Activated T-helper 9 cell treated with anti-CD3 and anti-CD28 coated beads, Interleukin-2, amount 50 U/mL, for 16 hours (primary cell): Measurements from ENCODE around the gene SCCPDH.

Experiments used
- DNase-seq: peaks from one replicate; pipeline ENCODE4 v3.0.0-alpha.2; 2020; ENCODE audit warnings: low read depth

Gene SCCPDH

DNA sequence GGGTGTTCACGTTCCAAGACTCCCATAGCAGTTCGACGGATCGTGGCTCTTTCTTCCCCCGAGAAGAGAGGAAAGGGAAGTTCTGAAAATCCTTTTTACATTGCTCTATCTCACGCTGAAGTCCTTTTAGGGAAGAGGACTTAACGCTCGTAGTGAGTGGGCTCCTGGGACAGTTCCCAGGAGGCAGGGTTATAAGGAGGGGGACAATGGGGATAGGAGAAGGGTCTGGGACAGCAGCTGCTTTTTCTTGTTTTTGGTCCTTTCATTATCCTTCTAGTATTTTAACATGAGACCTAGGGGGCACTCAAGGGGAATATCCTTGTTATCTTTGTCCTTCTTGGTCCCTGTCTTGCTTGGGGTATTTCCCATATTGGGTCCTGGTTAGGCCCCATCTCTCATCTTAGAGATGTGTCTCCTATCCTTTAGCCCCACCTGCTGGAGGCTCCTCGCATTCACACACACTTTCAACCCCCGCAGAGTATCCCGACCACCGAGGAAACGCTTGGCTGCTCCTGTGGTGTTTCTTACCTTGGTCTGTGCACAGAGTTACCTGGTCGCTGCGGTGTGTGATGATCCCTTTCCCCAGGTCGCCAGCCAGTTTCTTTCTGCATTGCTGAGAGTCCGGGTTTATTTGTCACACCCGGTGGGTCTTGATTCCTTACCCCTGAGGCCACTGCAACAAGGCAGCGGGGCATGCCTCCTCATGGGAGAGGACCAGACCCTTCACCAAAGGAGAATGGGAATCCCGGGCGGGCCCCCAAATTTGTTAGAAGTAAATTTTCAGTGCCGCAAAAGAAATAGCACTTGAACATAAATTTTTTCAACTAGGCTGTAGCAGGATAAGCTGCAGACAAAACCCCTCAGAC is 29.7 kb downstream of the SCCPDH start:
- peak; percentile 17 for DNase-seq

DNA sequence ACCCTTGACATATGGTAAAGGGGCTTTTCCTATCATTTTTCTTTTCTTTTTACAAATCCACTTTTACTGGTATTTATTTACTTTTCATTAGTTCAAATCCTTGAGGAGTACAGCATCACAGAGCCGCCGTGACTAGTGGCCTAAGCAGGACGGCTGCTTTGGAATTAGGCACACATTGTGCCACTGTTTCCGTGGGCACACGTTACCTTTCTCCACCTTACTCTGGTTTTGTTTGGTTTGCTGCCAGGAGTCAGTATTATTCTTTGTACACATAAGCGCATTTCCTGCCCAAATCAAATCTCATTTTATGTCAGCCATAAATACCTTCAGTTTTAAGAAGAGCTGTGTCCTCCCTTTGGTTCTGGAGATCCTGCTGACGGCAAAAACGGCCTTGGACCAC is 31.2 kb downstream of the SCCPDH start:
- DNase-seq, result no peak

DNA sequence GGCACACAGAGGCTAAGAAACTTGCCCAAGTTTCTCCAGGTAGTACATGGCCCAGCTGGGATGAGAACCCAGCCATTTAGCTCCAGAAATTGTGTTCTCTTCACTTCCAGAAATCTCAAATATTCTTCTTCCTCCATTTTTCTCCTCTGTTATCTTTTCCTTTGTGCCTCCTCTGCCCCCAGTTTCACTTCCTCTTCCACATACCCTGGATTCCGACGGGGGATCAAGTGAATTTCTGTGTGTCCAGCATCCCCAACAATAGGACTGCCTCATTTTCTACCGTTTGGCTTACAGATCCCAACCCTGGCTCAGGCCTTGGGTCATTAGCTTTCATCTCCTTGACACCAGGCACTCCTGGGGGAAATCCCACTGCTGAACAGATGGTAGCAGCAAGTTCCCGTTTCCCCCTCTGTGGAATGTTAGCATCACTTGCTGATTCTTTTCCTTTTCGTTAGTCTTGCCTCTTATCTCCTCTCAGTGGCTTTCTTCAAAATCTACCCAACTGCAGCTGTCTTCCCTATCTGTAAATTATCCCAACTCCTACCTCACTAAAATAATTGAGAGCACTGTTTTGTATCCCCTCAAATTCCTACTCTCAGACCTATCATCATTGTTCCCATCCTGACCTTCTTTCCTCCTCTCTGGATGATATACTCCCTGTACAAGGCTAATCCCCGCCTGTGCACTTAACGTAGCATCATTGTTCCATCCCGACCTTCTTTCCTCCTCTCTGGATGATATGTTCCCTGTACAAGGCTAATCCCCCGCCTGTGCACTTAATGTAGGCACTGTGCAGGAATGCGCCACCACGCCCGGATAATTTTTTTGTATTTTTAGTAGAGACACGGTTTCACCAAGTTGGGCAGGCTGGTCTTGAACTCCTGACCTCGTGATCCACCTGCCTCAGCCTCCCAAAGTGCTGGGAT is 36.5 kb downstream of the SCCPDH start:
- no peak for DNase-seq

DNA sequence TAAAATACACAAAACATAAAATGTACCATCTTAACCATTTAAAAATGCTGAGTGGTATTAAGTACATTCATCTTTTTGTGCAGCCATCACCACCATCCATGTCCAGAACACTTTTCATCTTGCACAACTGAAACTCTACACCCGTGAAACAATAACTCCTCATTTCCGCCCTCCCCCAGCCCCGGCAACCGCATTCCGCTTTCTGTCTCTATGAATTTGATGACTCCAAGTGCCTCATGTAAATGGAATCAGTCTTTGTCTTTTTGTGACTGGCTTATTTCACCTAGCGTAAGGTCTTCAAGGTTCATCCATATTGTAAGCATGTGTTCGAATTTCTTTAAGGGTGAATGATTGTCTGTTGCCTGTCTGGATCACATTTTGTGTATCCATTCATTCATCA is 37.2 kb downstream of the SCCPDH start:
- no peak for DNase-seq

DNA sequence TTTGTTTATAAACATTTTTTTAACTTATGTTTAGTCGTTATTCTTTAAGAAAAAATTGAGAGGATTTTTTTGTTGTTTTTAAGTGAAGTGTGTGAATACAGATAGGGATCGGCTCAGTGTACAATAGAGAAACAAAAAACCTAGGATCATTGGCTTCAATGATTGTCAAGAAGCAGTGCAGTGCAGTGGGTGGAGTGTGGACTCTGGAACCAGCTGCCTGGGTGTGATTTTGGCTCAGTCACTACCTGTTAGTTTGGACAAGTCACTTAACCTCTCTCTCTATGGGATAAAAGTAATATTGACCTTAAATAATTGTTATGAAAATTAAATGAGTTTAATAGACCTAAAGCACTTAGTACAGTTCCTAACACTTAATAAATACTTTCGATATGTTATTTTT is 41.3 kb downstream of the SCCPDH start:
- DNase-seq, result no peak

DNA sequence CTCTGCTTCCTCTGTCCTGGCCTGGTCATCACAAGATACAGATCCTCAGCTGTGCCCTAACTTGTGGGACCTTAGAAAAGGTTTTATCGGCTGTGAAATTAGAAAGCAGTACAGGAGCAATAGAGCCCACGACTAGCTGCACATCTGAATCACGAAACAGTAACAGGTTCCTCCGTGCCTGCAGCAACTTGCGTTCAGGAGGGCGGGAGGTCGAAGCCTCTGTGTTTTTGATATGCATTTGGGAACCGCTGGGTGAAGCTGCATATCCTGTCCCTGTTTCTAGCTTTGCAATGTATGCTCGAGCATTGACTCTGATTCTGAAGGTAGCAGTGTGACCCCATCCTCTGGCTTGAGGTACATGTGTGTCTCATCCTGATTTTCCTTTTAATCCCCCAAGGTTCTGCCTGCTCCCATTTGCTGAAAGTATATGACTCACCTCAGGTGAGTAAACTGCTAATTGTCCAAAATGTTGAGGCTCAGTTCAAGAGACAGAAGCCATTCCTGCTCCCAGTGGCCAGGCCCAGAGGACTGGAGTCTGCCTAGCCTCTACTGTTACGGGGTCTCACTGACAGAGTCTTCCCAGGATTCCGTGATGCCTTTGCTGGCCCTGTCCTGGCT is 44.3 kb downstream of the SCCPDH start:
- DNase-seq, result no peak

DNA sequence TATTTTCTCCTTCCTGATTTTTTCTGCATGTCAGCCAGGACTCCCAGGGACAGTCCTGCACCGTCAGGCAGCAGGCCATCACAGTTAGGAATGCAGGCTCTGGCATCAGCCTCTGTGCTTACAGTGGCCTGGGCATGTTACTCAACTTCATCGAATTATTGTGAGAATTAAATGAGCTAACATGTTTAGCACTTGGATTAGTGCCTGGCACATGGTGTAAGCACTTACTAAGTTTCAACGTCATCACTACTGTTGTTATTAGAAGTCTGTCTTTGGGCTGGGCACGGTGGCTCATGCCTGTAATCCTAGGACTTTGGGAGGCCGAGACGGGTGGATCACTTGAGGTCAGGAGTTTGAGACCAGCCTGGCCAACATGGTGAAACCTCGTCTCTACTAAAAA is 45.1 kb downstream of the SCCPDH start:
- DNase-seq, result no peak

DNA sequence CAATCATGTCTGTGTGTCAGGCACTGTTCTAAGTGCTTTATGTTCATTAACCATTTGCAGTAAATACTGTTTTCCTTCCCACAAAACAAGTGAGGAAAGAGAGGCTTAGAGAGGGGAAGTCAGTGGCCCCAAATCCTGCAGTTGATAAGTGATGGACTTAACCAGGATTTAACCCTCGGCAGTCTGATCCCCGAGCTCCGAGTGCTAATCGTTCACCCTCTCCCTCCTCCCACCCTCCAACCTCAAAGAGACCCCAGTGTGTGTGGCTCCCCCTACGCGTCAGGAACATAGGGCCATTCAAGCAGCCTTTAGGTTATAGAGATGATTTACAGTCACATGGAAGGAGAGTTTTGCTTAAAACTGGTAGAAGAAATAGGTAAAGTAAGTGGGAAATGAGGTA is 47.2 kb downstream of the SCCPDH start:
- DNase-seq, result no peak

DNA sequence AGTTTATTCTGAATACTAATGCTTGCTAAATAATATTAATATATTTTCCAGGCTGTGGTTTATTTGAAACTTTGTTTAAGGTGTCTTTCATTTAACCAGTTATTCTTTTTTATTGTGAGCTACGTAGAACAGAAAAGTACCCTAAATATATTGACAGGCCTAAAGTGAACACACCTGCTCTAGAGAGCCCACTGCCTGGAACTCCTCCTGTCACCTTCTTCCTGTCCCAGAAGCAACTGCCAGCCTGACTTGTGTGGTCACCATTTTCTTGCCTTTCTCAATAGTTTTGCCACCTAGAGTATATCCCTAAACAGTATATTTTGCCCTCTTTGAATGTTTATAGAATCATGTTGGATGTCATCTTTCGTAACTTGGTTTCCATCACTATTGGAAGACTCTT is 48.5 kb downstream of the SCCPDH start:
- DNase-seq, result no peak

DNA sequence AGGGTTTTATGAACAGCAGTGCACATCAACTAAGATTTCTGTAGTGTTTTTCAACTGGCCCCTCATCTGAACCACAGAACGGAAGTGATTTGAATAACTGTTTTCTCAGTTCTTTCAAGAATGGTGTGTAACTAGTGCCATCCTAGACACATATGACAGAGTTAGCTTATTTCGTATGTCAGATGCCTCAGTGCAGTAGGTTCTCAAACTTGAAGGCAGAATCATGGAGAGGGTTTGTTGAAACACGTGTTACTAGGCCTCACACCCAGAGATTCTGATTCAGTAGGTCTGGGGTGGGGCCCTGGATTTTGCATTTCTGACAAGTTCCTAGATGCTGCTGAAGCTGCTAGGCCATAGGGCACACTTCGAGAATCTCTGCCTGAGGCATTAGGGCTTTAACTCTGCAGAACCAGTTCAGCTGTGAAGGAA is 49.0 kb downstream of the SCCPDH start:
- DNase-seq, result no peak

DNA sequence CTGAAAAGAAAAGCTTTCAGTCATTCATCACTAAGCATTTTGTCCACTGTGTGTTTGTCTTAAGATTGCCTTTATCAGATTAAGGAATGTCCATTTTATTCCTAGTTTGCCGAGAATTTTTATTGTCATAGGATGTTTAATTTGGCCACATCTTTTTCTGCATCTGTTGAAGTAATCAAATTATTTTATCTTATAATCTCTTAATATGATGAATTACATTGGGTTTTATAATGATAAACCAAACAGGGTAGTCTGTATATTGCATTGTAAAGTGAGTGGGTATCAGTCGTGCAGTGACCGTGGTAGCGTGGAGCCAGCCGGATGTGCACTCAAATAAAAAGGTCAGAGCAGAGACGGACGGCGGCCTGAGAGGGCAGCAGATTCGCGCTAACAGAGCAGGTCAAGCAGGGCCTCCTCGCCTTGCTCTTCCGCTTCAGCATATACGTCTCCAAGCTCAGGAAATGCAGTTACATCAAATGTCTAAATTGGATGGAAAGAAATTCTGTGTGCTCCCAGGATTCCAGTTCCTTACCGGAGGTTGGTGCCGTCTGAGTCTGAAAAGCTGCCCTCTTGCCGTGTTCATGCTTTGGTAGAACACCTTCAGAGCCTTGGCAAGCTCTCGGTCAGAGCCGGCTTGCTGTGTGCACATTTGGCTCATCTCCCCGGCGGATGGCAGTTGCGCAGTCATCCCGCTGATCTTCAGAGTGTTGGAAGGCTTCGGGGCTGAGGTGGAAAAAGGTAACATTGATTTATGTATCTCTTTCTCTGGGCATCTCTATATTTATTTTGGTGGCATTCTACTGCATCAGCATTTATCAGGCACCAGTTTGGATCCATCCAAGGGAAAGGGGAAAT is 51.5 kb downstream of the SCCPDH start:
- DNase-seq, result no peak

DNA sequence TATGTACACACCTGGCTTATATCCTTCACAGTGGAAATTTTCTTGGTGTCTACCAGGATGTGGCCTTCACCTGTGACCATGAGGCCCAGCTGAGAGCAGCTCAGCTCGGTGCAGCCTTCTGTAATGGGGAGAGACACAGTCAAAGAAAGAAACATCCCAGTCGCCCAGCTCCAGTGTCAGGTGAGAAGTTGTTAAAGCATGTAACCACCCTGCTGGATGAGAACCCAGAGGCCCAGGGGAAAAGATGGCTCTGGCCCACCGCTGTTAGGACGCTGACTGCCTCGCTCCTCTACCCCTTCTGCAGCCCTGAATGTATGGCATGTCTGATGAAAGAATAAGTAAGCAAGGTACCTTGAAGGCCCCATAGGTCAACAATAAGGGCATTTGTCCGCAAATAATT is 52.7 kb downstream of the SCCPDH start:
- no peak for DNase-seq

DNA sequence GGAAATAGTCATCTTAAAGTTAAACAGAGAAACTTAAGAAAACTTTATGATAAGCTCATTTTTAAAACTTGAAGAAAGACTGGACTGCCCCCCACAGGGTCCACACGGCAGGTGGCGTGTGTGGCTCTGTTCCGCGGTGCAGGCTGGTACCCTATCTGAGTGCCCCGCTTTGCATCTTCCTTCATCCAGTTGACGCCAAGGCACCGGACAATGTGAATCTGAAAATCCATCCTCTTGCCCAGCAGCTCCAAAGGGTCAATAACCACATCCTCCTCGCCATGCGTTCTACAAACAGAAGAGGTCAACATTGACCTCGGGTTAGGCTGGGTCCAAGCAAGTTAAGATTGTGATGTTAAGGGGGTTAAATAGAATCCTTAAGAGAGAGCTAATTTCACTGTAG is 54.5 kb downstream of the SCCPDH start:
- DNase-seq, result no peak

DNA sequence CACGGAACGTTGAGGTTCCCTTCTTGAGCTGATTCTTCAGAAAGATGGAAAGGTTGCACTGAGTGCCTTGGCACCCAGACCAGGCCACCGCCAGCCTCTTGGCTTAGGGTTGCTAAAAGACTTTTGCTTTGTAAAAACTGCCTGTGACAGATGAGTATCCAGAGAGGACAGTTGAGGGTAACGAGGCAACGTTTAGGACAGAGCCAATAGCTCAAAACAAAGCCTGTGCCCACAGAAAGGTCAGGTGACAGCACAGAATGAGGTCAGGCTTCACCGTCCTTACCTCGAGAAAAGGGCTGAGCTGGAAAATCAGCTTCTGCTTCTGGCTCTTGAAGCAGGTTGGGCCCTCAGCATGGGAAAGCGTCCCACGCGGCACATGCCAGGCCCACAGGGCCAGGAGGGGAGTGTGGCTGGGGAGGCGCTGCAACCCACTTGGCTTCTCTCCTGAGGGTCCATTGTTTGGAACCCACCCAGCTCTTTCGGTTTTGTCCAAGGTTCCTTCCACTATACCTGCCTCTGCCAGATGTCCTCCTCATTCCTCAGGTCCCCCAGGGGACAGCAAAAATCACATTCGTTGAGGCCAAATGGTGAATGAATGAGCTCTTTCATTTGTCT is 55.5 kb downstream of the SCCPDH start:
- no peak for DNase-seq

DNA sequence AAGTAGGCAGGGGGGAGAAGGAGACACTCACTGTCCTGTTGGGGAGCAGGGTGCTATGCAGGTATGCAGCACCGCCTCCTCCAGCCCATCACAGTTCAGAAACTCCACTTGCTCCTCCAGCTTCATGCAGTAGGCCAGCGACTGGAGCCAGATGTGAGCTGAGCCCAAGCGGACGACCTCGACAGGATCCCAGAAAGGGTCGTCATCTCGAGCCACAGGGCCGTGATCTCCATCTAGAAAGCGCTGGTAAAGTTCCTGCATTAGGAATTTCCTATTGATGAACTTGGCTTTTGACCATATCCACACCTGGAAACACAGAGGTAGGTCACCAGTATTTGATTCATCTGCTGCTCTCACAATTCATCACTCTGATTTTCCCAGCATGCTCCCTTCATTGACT is 56.1 kb downstream of the SCCPDH start:
- DNase-seq, result no peak

DNA sequence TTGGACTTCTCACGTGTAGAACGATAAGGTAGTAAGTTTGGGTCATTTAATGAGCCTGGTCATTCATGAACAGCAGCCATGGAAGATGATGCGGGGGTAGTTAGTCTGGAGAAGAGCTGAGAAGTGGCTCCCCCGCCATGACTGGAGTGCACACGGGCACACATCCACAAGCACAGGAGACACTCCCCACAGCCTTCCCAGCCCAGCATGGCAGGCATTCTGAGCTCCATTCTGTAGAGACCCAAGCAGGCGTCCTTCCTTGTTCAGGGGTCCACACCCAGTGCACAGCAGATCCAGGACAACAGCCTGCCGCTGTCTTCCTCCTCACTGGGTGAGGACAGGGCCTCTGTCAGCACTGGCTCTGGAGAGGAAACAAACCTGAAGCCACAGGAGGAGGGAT is 57.0 kb downstream of the SCCPDH start:
- no peak for DNase-seq

DNA sequence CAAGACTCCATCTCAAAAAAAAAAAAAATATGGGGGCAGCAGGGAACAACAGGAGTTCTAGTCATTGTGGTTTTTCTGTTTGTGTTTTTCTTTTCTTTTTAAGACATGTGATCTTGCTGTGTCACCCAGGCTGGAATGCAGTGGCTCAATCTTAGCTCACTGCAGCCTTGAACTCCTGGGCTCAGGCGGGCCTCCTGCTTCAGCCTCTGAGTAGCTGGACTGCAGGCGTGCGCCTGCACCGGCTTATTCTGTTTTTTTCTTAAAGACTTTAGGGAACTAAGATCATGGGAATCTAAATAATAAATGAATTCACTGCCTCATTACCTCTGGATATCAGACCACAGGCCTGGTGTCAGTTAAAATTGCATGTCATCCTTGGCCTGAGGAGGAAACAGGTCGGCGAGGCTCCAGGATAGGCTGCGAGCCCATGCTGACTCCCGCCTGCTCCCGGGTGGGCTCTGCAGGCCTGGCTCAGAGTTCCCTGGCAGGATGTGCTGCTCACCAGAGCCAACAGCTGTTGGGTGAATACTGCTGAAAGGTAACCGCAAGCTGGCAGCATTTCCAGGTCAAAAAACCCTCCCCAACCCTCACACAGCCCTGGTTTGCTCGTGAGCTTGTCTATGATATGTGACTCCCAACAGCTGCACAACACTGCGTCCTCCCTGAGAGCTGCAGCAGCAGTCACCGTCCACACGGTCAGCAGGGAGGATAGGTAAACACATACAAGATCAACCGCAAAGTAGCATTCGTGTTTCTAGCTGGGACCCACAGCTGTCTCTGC is 58.1 kb downstream of the SCCPDH start:
- no peak for DNase-seq

DNA sequence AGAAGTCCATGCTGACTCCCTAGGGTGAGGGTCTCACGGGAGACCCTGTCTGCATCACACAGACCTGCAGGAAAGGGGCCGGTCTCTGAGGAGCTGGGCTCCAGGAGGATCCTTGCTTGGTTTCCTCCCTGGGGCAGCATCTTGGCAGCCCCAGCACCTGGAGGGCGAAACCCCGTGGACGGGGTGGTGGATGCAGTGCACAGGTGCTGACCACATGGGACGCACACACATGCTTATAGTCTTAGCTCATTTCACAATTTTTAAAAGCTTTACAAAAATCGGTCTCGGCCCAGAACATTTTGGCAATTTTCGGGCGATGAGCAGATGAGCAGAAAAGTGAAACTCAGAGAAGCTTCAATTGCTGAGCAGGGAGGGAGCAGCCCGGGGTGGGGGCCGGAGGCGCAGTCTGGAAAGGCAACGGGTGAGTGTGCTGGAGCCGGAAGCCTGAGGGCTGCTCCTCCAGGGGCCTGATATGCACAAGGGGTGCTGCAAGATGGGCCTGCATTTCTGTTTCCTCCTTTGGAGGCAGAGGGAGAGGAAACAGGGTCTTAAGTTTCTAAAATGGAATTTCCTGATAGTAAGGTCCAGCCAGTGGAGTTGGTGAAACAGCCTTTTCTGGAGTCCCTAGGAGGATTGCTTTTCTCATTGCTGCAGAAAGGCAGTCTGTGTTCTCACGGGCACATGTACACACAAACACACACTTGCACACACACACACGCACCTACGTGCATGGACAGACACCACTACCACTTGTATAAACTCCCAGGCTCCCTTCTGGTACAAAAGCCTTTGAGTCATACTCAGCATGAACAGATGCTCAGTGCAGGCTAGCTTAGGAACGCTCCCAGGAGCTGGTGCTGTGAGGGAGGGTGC is 60.6 kb downstream of the SCCPDH start:
- DNase-seq, result no peak

DNA sequence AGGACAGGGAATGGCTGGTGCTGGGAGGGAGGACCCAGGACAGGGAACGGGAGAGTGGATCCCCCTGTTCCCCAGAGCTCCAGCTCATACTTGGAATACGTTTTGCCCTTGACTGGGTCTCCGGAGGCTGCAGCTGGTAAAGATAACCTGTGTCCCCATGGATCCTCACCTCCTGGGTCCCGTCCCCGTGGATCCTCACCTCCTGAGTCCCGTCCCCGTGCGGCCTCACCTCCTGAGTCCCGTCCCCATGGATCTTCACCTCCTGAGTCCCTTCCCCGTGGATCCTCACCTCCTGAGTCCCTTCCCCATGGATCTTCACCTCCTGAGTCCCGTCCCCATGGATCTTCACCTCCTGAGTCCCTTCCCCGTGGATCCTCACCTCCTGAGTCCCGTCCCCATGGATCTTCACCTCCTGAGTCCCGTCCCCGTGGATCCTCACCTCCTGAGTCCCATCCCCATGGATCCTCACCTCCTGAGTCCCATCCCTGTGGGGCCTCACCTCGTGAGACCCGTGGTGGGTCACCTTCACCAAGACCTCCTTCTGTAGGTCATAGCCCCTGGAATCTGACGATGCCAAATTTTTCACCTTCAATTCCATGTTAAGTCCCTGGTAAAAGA is 61.4 kb downstream of the SCCPDH start:
- no peak for DNase-seq
